Immature natural killer cell (primary cell): Measurements from ENCODE around the gene TGFBRAP1. TPM values are rescaled to one million over a fixed set of nuclear protein-coding genes. Genes with fewer than 3 reads are reported as not detected.

Experiments used
- DNase-seq, 3 donors: peaks; one replicate each; pipeline ENCODE4 v3.0.0; 2022; ENCODE audit warnings: mixed read lengths in 1 of 3
- H3K27ac Mint-ChIP-seq, 6 donors: one replicate each; pipeline ENCODE4 v1.8.0; 2020; ENCODE audit warnings: mixed read lengths in 6 of 6, mild to moderate bottlenecking in 5 of 6, inconsistent platforms in 4 of 6, moderate library complexity in 3 of 6
- H3K27me3 Mint-ChIP-seq, 3 donors: one replicate each; pipeline ENCODE4 v1.8.0; 2020 to 2021; ENCODE audit warnings: low read depth in 3 of 3, mild to moderate bottlenecking in 3 of 3, mixed read lengths in 3 of 3, moderate library complexity in 3 of 3, inconsistent platforms in 1 of 3
- H3K36me3 Mint-ChIP-seq, 3 donors: one replicate each; pipeline ENCODE4 v1.8.0; 2020; ENCODE audit warnings: mixed read lengths in 3 of 3, inconsistent platforms in 2 of 3, mild to moderate bottlenecking in 2 of 3
- H3K4me1 Mint-ChIP-seq, 2 donors: one replicate each; pipeline ENCODE4 v1.8.0; 2020; ENCODE audit warnings: inconsistent platforms in 2 of 2, mild to moderate bottlenecking in 2 of 2, mixed read lengths in 2 of 2, moderate library complexity in 1 of 2
- H3K4me3 Mint-ChIP-seq, 5 donors: one replicate each; pipeline ENCODE4 v1.8.0; 2020; ENCODE audit warnings: mild to moderate bottlenecking in 5 of 5, mixed read lengths in 5 of 5, inconsistent platforms in 3 of 5, moderate library complexity in 3 of 5
- H3K9me3 Mint-ChIP-seq, 6 donors: one replicate each; pipeline ENCODE4 v1.8.0; 2020; ENCODE audit warnings: mild to moderate bottlenecking in 6 of 6, mixed read lengths in 6 of 6, inconsistent platforms in 4 of 6, moderate library complexity in 3 of 6
- polyA plus RNA-seq, 3 donors: library from polyadenylated mRNA; unstranded; fragments of 300-500 nt; fragmentation: Illumina TruSeq; gene quantifications; one replicate each; pipeline ENCODE4 v1.2.3, GENCODE V29; 2021

Gene TGFBRAP1
- polyA plus RNA-seq, 3 donors from 2014 or later = 10.7 to 29.8 (median 15.7) TPM

- Mint-ChIP-seq H3K4me1 (no peaks in the 10 kb centered on the region), H3K27me3 (peaks cover 0 to 9% (median 3%) of the 10 kb centered on the region in 3 donors), H3K36me3 (no peaks in the 10 kb centered on the region), H3K4me3 (no peak overlapping the region), H3K27ac (no peak overlapping the region), H3K9me3 (no peaks in the 10 kb centered on the region)
- DNase-seq = no peak
These were observed 108.9 kb downstream of the TGFBRAP1 start for GRCh38 chr2:105220604-105221003.

GRCh38 chr2:105215586-105216192 is 113.8 kb downstream of the TGFBRAP1 start:
- Mint-ChIP-seq H3K9me3 (no peaks in the 10 kb centered on the region), H3K27ac (no peak overlapping the region), H3K4me3 (no peak overlapping the region), H3K36me3 (no peaks in the 10 kb centered on the region), H3K4me1 (peaks cover 0 to 3% of the 10 kb centered on the region in 2 donors), H3K27me3 (no peaks in the 10 kb centered on the region)
- no peak for DNase-seq

Other genes starting within 250 kb of the TGFBRAP1 start
- gene GPR45, start 88.0 kb downstream of the TGFBRAP1 start, polyA plus RNA-seq = not detected
- 10 to 100 TPM in 2 of 3 donors, 1 to 10 TPM in 1; 4.6 to 12.2 (median 11.1) TPM for gene C2orf49, start 7.8 kb upstream of the TGFBRAP1 start, polyA plus RNA-seq
- gene FHL2, start 69.3 kb upstream of the TGFBRAP1 start, polyA plus RNA-seq = under 1 TPM in 2 of 3 donors, not detected in 1; 0.15 to 0.29 TPM